ENCODE data around the gene VPS37D.
"Not testable (repeated sequence)": the region's sequence is repeated elsewhere in the genome, so short reads cannot be mapped to it uniquely, and the experiment has no call there.

Gene VPS37D

GRCh38 chr7:73706126-73707044, 38.8 kb downstream of the VPS37D start:
- DNase-seq (ENCODE audit: low spot score): no peak

GRCh38 chr7:73707045-73707631, 39.5 kb downstream of the VPS37D start:
- no peak for DNase-seq (ENCODE audit: low spot score)

GRCh38 chr7:73708961-73709549, 41.4 kb downstream of the VPS37D start:
- DNase-seq (ENCODE audit: low spot score): no peak

DNA sequence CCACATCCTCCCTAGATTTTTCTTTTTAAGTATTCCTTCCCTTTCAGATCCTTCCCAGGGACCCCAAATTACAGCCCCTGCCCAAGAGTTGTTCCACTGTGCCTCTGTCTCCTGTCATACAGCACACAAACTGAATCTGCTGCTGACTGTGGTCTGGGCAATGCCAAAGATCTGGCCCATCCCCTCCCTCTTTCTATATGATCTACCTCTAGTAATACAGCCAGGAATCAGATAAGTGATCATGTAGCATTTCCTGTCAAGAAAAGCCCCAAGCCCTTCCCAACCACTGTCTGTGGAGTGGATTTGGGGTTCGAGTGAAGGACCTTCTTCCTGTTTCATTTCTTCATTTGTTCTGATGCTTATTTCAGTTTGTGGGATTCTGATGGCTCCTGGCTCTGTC, 45.1 kb downstream of the VPS37D start:
- DNase-seq (ENCODE audit: low spot score): no peak

- DNase-seq (ENCODE audit: low spot score): not testable (repeated sequence)
These were observed 45.7 kb downstream of the VPS37D start for GRCh38 chr7:73713319-73713718.

GRCh38 chr7:73715648-73716317, 48.2 kb downstream of the VPS37D start:
- peak; percentile 96 for DNase-seq (ENCODE audit: low spot score)

- DNase-seq (ENCODE audit: low spot score): no peak
These were observed 48.8 kb downstream of the VPS37D start for GRCh38 chr7:73716318-73716890.

- DNase-seq (ENCODE audit: low spot score): no peak
These were observed 49.6 kb downstream of the VPS37D start for GRCh38 chr7:73717025-73717807.

GRCh38 chr7:73717991-73718405, 50.4 kb downstream of the VPS37D start:
- DNase-seq (ENCODE audit: low spot score): peak; percentile 65

DNA sequence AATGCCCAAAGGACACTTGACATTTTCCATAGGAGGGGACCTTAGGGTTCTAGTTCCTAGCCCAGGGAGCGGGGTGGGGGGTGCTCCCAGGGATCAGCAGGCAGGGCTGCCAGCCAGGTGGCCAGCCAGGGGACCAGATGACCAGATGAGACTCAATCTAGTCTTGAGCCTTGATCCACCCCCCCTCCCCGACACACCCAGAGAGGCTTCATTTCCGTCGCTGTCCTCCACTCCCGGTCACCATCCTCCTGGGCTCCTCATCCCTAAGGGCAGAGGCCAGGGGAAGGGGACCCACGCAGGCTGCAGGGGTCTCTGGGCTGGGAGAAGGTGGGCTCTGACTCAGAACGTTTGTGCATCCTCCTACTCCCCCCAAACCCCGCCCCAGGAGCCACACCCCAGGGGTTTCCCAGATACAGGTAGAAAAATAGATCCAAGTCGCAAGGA, 50.8 kb downstream of the VPS37D start:
- no peak for DNase-seq (ENCODE audit: low spot score)

GRCh38 chr7:73718905-73719805, 51.5 kb downstream of the VPS37D start, which contains the start of gene STX1A:
STX1A (minus strand) TSS chr7:73719669; CDS start chr7:73719631, 38 bp downstream.
- peak; percentile 97 for DNase-seq (ENCODE audit: low spot score)

DNA sequence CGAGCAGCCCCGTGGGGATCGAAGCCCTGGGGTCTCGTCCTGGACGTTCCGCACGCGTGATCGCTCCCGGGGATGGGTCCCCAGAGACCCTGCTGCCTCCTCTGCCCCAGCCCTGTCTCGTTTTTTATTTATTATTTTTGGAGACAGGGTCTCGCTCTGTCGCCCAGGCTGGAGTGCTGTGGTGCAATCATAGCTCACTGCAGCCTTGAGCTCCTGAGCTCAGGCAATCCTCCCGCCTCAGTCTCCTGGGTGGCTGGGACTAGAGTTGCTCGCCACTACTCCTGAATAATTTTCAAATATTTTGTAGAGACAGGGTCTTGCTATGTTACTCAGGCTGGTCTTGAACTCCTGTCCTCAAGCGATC, 52.2 kb downstream of the VPS37D start:
- no peak for DNase-seq (ENCODE audit: low spot score)

GRCh38 chr7:73720443-73720842, 52.8 kb downstream of the VPS37D start:
- not testable (repeated sequence) for DNase-seq (ENCODE audit: low spot score)

- no peak for DNase-seq (ENCODE audit: low spot score)
These were observed 53.8 kb downstream of the VPS37D start for GRCh38 chr7:73721377-73721817.
